Esophagus muscularis mucosa (tissue), 4 donors: ENCODE measurements around the gene SSPN. TPM values are rescaled to one million over a fixed set of nuclear protein-coding genes. Genes with fewer than 3 reads are reported as not detected.

ENCODE experiments used
- DNase-seq: peaks from one replicate; pipeline ENCODE4 v3.0.0-alpha.2; 2017; ENCODE audit errors: extremely low spot score
- H3K27ac ChIP-seq, 4 donors: fragments of 200-600 bp; sonication (generic); replicated peaks in 1 of 4; 1 replicate in 3 of 4; 2 replicates in 1 of 4; pipeline ENCODE4 v1.5.1; 2016 to 2019; ENCODE audit warnings: mild to moderate bottlenecking in 1 of 4
- H3K27me3 ChIP-seq, 4 donors: fragments of 200-600 bp; sonication (generic); one replicate each; pipeline versions ENCODE4 v1.5.1 to v1.6.0; 2016 to 2019
- H3K36me3 ChIP-seq, 4 donors: fragments of 200-600 bp; sonication (generic); one replicate each; pipeline ENCODE4 v1.5.1; 2016 to 2019
- H3K4me1 ChIP-seq, 4 donors: fragments of 200-600 bp; sonication (generic); one replicate each; pipeline ENCODE4 v1.5.1; 2016 to 2019
- H3K4me3 ChIP-seq, 4 donors: fragments of 200-600 bp; sonication (generic); 1 replicate in 2 of 4; 2 replicates in 2 of 4; pipeline ENCODE4 v1.5.1; 2016 to 2019; ENCODE audit warnings: mild to moderate bottlenecking in 4 of 4, moderate library complexity in 1 of 4
- H3K9me3 ChIP-seq, 4 donors: fragments of 200-600 bp; sonication (generic); 1 replicate in 3 of 4; 2 replicates in 1 of 4; pipeline ENCODE4 v1.5.1; 2016 to 2019
- EP300 ChIP-seq: sonication (generic); formaldehyde crosslinking; IDR thresholded peaks from one replicate; pipeline ENCODE4 v1.6.1; 2017; ENCODE audit warnings: antibody characterized with exemption
- POLR2A ChIP-seq: fragments of 450-650 bp; IDR thresholded peaks from one replicate; pipeline ENCODE4 v1.6.1; 2017; ENCODE audit warnings: antibody characterized with exemption, moderate library complexity, mild to moderate bottlenecking, low read depth
- POLR2AphosphoS5 ChIP-seq, 2 donors: sonication (generic); formaldehyde crosslinking; IDR thresholded peaks; one replicate each; pipeline ENCODE4 v1.6.1; 2017; ENCODE audit warnings: antibody characterized with exemption in 2 of 2
- whole genome bisulfite sequencing: methylation state at CpG from one replicate; pipeline ENCODE4 v1.1.5; 2018; 5-methylcytosine and 5-hydroxymethylcytosine counted together
- intact Hi-C: fragments of 100-400 bp; cut with DNase I; formaldehyde crosslinking; loops from one replicate; pipeline ENCODE4 v1.15.1; 2023
- total RNA-seq, 4 donors: library from RNA; depleted of rRNA; stranded (reverse); fragments of >200 nt; gene quantifications; one replicate each; pipeline versions ENCODE4 v1.1.0 to v1.2.1, GENCODE V29; 2016
- TF ChIP-seq, protein P1 (sequence below), 3 experiments: fragments of 200-600 bp in 2 of 3; fragments of 450-650 bp in 1 of 3; sonication (generic) in 2 of 3; IDR thresholded peaks; one replicate each; pipeline ENCODE4 v1.5.1; 2017 to 2019; ENCODE audit warnings: antibody characterized with exemption in 3 of 3, mild to moderate bottlenecking in 2 of 3, moderate library complexity in 1 of 3

Gene SSPN
- total RNA-seq, 4 donors from 2014 or later, result 36.4 to 81.8 (median 64.9) TPM

DNA sequence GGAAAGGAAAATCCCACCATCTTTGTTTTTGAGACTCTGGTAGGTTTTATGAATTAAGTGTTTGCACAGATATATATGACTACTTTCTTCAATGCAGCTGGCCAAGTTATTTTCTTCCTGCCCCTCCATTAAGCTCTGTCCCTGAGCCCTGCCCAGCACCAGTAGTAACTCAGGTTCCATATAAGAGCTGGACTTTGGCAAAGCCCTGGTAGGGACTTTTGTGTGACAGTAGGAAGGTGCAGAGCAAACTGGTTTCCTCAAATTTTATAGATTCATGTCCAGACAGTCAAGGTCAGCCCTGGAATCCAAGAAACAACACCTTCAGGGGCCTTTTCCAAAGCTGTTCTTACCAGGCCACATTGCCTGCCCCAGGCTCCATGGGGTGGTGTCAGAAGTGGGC lies 47.3 kb downstream of the SSPN start:
- no peak overlapping the region for H3K27ac ChIP-seq
- no peak overlapping the region for H3K4me3 ChIP-seq
- intact Hi-C loops, result no loop called here
- H3K27me3 ChIP-seq, result no peaks in the 10 kb centered on the region
- no peaks in the 10 kb centered on the region for H3K9me3 ChIP-seq
- H3K36me3 ChIP-seq, result no peaks in the 10 kb centered on the region
- TF ChIP-seq EP300 (no peak), POLR2AphosphoS5 (IDR thresholded peaks at IDR 0.05) (no peak), POLR2A (no peak)
- TF ChIP-seq, protein P1, sequence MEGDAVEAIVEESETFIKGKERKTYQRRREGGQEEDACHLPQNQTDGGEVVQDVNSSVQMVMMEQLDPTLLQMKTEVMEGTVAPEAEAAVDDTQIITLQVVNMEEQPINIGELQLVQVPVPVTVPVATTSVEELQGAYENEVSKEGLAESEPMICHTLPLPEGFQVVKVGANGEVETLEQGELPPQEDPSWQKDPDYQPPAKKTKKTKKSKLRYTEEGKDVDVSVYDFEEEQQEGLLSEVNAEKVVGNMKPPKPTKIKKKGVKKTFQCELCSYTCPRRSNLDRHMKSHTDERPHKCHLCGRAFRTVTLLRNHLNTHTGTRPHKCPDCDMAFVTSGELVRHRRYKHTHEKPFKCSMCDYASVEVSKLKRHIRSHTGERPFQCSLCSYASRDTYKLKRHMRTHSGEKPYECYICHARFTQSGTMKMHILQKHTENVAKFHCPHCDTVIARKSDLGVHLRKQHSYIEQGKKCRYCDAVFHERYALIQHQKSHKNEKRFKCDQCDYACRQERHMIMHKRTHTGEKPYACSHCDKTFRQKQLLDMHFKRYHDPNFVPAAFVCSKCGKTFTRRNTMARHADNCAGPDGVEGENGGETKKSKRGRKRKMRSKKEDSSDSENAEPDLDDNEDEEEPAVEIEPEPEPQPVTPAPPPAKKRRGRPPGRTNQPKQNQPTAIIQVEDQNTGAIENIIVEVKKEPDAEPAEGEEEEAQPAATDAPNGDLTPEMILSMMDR (IDR thresholded peaks at IDR 0.05), result no peak
- H3K4me1 ChIP-seq, result peaks cover 0 to 16% (median 15%) of the 10 kb centered on the region in 4 donors
- no peak for DNase-seq

DNA sequence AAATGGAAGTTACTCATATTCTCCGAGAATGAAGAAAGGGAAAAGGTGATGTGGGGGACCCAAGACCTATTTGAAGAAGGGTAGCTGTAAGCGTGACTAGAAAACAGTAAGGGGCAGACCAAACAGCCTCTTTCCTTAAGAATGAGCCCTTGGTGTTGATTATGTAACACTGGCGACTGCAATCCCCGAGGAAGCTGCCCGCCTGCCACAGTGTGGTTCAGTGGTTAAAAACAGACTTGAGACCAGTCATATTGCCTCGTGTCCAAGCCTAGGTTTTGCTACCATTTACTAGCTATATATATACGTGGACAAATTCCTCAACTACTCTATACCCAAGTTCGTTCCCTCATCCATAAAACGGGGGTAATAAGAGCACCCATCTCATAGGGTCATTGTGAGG lies 49.1 kb downstream of the SSPN start:
- H3K4me1 ChIP-seq, result peaks cover 0 to 9% (median 6%) of the 10 kb centered on the region in 4 donors
- H3K27ac ChIP-seq, result no peak overlapping the region
- H3K4me3 ChIP-seq, result no peak overlapping the region
- intact Hi-C loops, result no loop called here
- H3K27me3 ChIP-seq, result no peaks in the 10 kb centered on the region
- H3K36me3 ChIP-seq, result no peaks in the 10 kb centered on the region
- WGBS, result 88% methylated on average over 9 of the region's 9 CpGs
- no peaks in the 10 kb centered on the region for H3K9me3 ChIP-seq
- DNase-seq, result no peak
- TF ChIP-seq, protein P1 (IDR thresholded peaks at IDR 0.05), result no peak
- no peak for TF ChIP-seq EP300
- no peak for TF ChIP-seq POLR2AphosphoS5 (IDR thresholded peaks at IDR 0.05)
- no peak for TF ChIP-seq POLR2A

DNA sequence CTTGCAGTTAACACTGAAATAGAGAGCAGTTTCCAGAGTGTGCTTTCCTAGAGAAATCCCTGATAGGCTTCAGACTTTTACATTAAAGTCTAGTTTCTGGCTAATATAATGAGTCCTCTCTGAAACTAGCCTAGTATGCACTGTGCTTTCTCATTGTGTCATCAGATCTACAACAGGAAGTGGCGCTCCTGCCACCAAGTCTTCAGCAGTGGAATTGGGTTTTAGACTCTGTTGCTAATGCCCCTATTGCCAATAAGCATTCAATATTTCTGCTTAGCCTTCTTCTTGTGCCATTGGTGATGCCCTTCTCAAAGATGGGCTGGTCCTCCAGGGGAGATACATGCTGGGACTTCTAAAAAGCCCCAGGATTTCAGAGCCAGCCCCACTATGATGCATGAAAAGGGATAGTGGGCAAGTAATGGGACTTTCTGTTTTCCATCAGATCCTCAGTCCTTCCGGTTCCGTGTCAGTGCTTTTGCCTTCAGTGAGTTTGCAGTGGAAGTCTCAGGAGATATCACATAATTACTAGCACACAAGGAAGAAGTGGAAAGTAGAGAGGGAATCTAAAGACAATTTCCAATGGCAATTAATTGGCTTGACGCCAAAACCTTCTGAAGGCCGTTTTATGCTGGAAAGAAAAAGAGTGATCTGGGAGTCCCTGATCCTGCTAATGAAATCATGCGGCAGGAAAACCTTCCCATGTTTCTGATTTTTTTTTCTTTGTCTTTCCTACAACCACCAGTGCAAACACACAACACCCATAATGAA lies 50.0 kb downstream of the SSPN start:
- Histone ChIP-seq H3K27me3 (no peaks in the 10 kb centered on the region), H3K9me3 (no peaks in the 10 kb centered on the region), H3K4me1 (peaks cover 0 to under 1% (median under 1%) of the 10 kb centered on the region in 4 donors), H3K27ac (no peak overlapping the region), H3K4me3 (no peak overlapping the region), H3K36me3 (no peaks in the 10 kb centered on the region)
- DNase-seq, result no peak
- TF ChIP-seq EP300, result no peak
- no peak for TF ChIP-seq POLR2A
- TF ChIP-seq, protein P1 (IDR thresholded peaks at IDR 0.05), result no peak
- TF ChIP-seq POLR2AphosphoS5 (IDR thresholded peaks at IDR 0.05), result no peak
- intact Hi-C loops, result no loop called here
- WGBS, result 75% methylated on average over 6 of the region's 6 CpGs

DNA sequence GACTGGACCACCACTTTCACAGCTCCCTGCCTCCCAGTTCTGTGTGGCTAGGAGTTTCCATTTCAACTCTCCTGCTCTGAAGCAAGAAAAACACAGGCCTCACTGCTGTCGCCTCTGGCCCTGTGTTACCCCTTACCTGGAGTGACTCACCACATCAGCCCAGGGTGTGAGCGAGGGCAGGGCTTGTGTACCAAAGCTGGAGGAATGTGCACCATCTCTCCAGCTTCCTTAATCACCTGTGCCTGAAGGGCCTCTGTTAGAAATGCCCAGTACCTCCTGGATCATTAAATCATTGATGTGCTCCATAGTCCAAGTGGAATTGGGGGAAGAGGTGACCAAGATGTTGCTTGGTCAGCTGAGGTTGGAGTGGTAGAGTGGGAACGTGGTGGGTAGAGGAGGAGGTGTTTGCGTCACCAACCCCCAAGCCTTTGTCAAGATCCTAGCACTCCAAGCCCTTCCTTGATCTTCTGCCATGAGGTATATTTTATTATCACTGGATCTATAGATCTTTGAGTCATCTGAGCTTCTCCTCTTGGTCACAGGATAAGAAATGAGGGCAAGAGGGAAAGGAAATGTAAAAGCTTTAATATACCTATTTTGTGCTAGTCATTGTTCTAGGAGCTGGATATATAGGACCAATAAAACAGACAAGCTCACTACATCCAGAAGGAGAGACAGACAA lies 51.3 kb downstream of the SSPN start:
- Histone ChIP-seq H3K27me3 (no peaks in the 10 kb centered on the region), H3K4me3 (no peak overlapping the region), H3K9me3 (no peaks in the 10 kb centered on the region), H3K4me1 (no peaks in the 10 kb centered on the region), H3K27ac (no peak overlapping the region), H3K36me3 (no peaks in the 10 kb centered on the region)
- DNase-seq, result no peak
- WGBS, result 90% methylated on average over 3 of the region's 4 CpGs
- no peak for TF ChIP-seq POLR2A
- no peak for TF ChIP-seq POLR2AphosphoS5 (IDR thresholded peaks at IDR 0.05)
- TF ChIP-seq, protein P1 (IDR thresholded peaks at IDR 0.05), result no peak
- TF ChIP-seq EP300, result no peak
- intact Hi-C loops, result no loop called here
